ENCODE measurements around the gene PARVB. TPM values are rescaled to one million over a fixed set of nuclear protein-coding genes. Genes with fewer than 3 reads are reported as not detected.

PARVB gene
- polyA plus RNA-seq, 1 donor (not counting 4 experiments of a cell fraction or from before 2014, with no cell fraction given): 10.5 TPM

DNA sequence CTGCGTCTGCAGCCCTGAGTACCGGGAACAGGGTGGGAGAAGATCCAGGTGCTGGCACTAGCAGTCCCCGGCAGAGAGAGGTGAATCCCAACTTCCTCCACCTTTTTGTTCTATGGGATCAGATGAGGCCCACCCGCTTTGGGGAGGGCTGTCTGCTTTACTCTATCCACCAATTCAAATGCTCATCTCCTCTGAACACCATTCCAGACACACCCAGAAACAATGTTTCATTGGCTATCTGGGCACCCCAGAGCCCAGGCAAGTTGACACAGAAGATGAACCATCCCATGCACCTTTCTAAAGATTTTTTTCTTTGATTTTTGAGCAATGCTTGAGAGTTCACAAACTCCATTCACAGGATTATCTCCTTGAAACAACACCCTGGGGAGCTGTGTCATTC lies 78.0 kb downstream of the PARVB start:
- dilution Hi-C loops (cut with MboI; ENCODE audit: extremely low pct_ligation_motif_present, low sequenced_read_pairs): no loop called here
- no peaks in the 10 kb centered on the region for H3K4me1 ChIP-seq (ENCODE audit: control insufficient read depth, extremely low read depth, insufficient read depth, low read length)
- no peak overlapping the region for H3K4me2 ChIP-seq (ENCODE audit: control insufficient read depth, extremely low read depth, insufficient read depth, low read depth, low read length)
- no peaks in the 10 kb centered on the region for H3K9me3 ChIP-seq (ENCODE audit: control insufficient read depth, low read depth, low read length)
- no peaks in the 10 kb centered on the region for H3K9me1 ChIP-seq (ENCODE audit: control insufficient read depth, extremely low read depth, insufficient read depth, low read length)
- TF ChIP-seq, protein P1, sequence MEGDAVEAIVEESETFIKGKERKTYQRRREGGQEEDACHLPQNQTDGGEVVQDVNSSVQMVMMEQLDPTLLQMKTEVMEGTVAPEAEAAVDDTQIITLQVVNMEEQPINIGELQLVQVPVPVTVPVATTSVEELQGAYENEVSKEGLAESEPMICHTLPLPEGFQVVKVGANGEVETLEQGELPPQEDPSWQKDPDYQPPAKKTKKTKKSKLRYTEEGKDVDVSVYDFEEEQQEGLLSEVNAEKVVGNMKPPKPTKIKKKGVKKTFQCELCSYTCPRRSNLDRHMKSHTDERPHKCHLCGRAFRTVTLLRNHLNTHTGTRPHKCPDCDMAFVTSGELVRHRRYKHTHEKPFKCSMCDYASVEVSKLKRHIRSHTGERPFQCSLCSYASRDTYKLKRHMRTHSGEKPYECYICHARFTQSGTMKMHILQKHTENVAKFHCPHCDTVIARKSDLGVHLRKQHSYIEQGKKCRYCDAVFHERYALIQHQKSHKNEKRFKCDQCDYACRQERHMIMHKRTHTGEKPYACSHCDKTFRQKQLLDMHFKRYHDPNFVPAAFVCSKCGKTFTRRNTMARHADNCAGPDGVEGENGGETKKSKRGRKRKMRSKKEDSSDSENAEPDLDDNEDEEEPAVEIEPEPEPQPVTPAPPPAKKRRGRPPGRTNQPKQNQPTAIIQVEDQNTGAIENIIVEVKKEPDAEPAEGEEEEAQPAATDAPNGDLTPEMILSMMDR (optimal IDR thresholded peaks at IDR 0.05 in 1 of 3, IDR thresholded peaks at IDR 0.05 in 1 of 3, conservative IDR thresholded peaks at IDR 0.05 in 1 of 3; ENCODE audit: extremely low read depth in 1 of 3, insufficient read depth in 2 of 3, low read length in 3 of 3): no peak
- no peak for TF ChIP-seq EZH2 (IDR thresholded peaks at IDR 0.05; ENCODE audit: low read length)
- H3K27me3 ChIP-seq (ENCODE audit: control insufficient read depth, extremely low read depth, insufficient read depth, low read length): no peaks in the 10 kb centered on the region
- FAIRE-seq (no peak), DNase-seq (ENCODE audit: low read depth, low spot score) (no peak)
- H3K79me2 ChIP-seq (ENCODE audit: control insufficient read depth, insufficient read depth, low read length): no peaks in the 10 kb centered on the region
- no peak overlapping the region for H2AFZ ChIP-seq (ENCODE audit: control insufficient read depth, low read length)
- no peak overlapping the region for H3K9ac ChIP-seq (ENCODE audit: control insufficient read depth, extremely low read depth, insufficient read depth, low read length)
- H3K4me3 ChIP-seq (ENCODE audit: control insufficient read depth in 2 of 3, extremely low read depth in 1 of 3, insufficient read depth in 2 of 3, low read depth in 1 of 3, low read length in 3 of 3): no peak overlapping the region
- H4K20me1 ChIP-seq (ENCODE audit: control insufficient read depth, extremely low read depth, insufficient read depth, low read length): no peaks in the 10 kb centered on the region
- H3K27ac ChIP-seq (ENCODE audit: control insufficient read depth, insufficient read depth, low read length): no peak overlapping the region
- no peaks in the 10 kb centered on the region for H3K36me3 ChIP-seq (ENCODE audit: control insufficient read depth in 2 of 2, extremely low read depth in 1 of 2, insufficient read depth in 2 of 2, low read length in 2 of 2)

DNA sequence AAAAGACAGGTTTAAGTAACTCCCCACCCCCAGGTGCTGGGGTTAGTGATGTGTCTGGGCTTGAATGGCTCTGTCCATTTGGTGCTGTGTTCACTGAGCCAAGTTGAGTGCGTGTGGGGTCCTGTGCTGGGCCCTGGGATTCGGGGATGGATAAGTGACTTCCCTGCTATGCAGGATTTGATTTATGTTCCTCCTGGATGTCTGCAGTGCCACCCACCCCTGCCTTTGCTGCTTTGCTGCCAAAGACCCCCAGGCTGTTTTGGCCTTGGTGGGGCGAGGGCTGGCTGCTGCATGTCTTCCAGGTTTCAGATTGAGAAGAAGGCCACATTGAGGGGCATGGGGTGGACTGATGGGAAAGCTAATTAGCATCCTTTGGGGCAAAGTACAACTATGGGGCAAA lies 78.8 kb downstream of the PARVB start:
- Histone ChIP-seq H3K9ac (ENCODE audit: control insufficient read depth, extremely low read depth, insufficient read depth, low read length) (no peak overlapping the region), H3K27ac (ENCODE audit: control insufficient read depth, insufficient read depth, low read length) (no peak overlapping the region), H4K20me1 (ENCODE audit: control insufficient read depth, extremely low read depth, insufficient read depth, low read length) (no peaks in the 10 kb centered on the region), H3K4me3 (ENCODE audit: control insufficient read depth in 2 of 3, extremely low read depth in 1 of 3, insufficient read depth in 2 of 3, low read depth in 1 of 3, low read length in 3 of 3) (no peak overlapping the region), H2AFZ (ENCODE audit: control insufficient read depth, low read length) (no peak overlapping the region), H3K9me3 (ENCODE audit: control insufficient read depth, low read depth, low read length) (no peaks in the 10 kb centered on the region), H3K79me2 (ENCODE audit: control insufficient read depth, insufficient read depth, low read length) (no peaks in the 10 kb centered on the region), H3K4me2 (ENCODE audit: control insufficient read depth, extremely low read depth, insufficient read depth, low read depth, low read length) (no peak overlapping the region), H3K36me3 (ENCODE audit: control insufficient read depth in 2 of 2, extremely low read depth in 1 of 2, insufficient read depth in 2 of 2, low read length in 2 of 2) (no peaks in the 10 kb centered on the region), H3K9me1 (ENCODE audit: control insufficient read depth, extremely low read depth, insufficient read depth, low read length) (no peaks in the 10 kb centered on the region), H3K27me3 (ENCODE audit: control insufficient read depth, extremely low read depth, insufficient read depth, low read length) (no peaks in the 10 kb centered on the region), H3K4me1 (ENCODE audit: control insufficient read depth, extremely low read depth, insufficient read depth, low read length) (no peaks in the 10 kb centered on the region)
- no peak for FAIRE-seq
- dilution Hi-C loops (cut with MboI; ENCODE audit: extremely low pct_ligation_motif_present, low sequenced_read_pairs): no loop called here
- no peak for DNase-seq (ENCODE audit: low read depth, low spot score)
- TF ChIP-seq, protein P1 (optimal IDR thresholded peaks at IDR 0.05 in 1 of 3, IDR thresholded peaks at IDR 0.05 in 1 of 3, conservative IDR thresholded peaks at IDR 0.05 in 1 of 3; ENCODE audit: extremely low read depth in 1 of 3, insufficient read depth in 2 of 3, low read length in 3 of 3): no peak
- TF ChIP-seq EZH2 (IDR thresholded peaks at IDR 0.05; ENCODE audit: low read length): no peak
